GM12872 (cell line): ENCODE results near the gene PTBP1.

Experiments
- TF ChIP-seq, protein P1 (sequence below): IDR thresholded peaks from 3 replicates; pipeline ENCODE4 v1.5.1; 2011; ENCODE audit warnings: low read depth, mild to moderate bottlenecking, low read length, moderate library complexity; ENCODE audit not compliant: insufficient read depth

Gene PTBP1

DNA sequence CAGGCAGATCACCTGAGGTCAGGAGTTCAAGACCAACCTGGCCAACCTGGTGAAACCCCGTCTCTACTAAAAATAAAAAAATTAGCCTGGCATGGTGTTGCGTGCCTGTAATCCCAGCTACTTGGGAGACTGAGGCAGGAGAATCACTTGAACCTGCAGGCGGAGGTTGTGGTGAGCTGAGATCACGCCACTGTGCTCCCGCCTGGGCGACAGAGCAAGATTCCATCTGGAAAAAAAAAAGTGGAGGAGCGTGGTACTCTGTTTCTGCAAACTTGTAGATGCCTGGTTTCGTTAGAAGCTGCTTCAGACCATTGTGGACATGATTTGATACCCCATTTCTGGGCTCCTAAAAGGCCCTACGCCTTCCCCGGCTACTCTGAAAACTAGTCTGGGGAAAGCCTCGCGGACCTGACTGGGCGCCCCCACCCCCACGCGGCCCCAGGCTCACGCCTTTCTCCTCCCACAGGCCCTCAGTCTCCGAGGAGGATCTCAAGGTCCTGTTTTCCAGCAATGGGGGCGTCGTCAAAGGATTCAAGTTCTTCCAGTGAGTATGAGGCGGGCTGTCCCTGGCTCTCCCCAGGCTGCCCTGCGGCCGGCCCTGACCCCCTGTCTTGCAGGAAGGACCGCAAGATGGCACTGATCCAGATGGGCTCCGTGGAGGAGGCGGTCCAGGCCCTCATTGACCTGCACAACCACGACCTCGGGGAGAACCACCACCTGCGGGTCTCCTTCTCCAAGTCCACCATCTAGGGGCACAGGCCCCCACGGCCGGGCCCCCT, 13.0 kb downstream of the PTBP1 start:
- TF ChIP-seq, protein P1, sequence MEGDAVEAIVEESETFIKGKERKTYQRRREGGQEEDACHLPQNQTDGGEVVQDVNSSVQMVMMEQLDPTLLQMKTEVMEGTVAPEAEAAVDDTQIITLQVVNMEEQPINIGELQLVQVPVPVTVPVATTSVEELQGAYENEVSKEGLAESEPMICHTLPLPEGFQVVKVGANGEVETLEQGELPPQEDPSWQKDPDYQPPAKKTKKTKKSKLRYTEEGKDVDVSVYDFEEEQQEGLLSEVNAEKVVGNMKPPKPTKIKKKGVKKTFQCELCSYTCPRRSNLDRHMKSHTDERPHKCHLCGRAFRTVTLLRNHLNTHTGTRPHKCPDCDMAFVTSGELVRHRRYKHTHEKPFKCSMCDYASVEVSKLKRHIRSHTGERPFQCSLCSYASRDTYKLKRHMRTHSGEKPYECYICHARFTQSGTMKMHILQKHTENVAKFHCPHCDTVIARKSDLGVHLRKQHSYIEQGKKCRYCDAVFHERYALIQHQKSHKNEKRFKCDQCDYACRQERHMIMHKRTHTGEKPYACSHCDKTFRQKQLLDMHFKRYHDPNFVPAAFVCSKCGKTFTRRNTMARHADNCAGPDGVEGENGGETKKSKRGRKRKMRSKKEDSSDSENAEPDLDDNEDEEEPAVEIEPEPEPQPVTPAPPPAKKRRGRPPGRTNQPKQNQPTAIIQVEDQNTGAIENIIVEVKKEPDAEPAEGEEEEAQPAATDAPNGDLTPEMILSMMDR = no peak

DNA sequence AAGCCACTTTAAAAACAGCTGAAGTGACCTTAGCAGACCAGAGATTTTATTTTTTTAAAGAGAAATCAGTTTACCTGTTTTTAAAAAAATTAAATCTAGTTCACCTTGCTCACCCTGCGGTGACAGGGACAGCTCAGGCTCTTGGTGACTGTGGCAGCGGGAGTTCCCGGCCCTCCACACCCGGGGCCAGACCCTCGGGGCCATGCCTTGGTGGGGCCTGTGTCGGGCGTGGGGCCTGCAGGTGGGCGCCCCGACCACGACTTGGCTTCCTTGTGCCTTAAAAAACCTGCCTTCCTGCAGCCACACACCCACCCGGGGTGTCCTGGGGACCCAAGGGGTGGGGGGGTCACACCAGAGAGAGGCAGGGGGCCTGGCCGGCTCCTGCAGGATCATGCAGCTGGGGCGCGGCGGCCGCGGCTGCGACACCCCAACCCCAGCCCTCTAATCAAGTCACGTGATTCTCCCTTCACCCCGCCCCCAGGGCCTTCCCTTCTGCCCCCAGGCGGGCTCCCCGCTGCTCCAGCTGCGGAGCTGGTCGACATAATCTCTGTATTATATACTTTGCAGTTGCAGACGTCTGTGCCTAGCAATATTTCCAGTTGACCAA, 13.7 kb downstream of the PTBP1 start:
- TF ChIP-seq, protein P1 = no peak

DNA sequence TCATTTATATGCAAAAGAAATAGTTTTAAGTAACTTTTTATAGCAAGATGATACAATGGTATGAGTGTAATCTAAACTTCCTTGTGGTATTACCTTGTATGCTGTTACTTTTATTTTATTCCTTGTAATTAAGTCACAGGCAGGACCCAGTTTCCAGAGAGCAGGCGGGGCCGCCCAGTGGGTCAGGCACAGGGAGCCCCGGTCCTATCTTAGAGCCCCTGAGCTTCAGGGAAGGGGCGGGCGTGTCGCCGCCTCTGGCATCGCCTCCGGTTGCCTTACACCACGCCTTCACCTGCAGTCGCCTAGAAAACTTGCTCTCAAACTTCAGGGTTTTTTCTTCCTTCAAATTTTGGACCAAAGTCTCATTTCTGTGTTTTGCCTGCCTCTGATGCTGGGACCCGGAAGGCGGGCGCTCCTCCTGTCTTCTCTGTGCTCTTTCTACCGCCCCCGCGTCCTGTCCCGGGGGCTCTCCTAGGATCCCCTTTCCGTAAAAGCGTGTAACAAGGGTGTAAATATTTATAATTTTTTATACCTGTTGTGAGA, 14.3 kb downstream of the PTBP1 start:
- TF ChIP-seq, protein P1 = no peak

- TF ChIP-seq, protein P1 = no peak
Observed at GRCh38 chr19:812049-812746, 14.9 kb downstream of the PTBP1 start.

GRCh38 chr19:812747-813218, 15.5 kb downstream of the PTBP1 start:
- TF ChIP-seq, protein P1 = no peak

DNA sequence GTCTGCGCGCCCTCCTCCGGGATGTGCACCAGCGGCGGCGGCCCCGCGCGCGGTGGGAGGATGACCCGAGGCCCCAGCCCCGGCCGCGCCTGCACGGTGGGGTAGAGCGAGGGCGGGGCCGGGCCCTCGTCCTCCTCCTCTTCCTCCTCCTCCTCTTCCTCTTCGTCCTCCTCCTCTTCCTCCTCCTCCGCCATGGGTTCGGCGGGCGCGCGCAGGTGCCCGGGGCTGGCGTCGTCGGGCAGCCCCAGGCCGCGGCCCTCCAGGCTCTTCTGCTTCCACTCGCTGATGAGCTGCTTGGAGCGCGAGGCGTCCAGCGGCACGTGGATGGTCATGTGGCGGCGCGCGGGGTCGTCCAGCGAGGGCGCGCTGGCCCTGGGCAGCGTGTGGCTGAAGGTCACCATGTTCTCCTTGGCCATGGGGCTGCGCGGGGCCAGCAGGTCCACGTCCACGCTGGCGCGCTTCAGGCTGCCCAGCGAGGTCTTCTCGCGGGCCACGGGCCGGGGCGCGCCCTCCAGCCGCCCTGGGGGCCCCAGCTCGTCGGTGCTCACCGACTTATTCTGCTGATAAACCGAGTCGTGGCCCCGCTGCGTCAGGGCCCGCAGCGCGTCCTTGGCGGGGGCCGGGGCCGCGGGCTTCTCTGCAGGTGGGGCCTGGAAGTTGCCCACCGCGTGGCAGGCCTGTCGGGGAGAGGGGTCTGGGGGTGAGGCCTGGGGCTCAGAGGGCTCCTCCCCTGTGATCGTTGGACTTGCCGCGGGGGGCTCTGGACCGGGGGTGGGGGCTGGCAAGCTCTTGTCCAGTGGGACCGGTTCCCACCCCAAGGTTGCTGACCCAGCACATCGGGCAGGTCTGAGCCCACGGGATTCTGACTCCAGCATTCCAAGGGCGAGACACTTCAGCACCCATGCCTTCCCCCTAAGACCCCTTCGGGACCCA, 16.2 kb downstream of the PTBP1 start:
- TF ChIP-seq, protein P1 = no peak
